HepG2 (cell line): ENCODE results near the gene UVSSA. TPM values are rescaled to one million over a fixed set of nuclear protein-coding genes. Genes with fewer than 3 reads are reported as not detected.

ENCODE experiments used
- BORCS8-MEF2B ChIP-seq: sonication (generic); formaldehyde crosslinking; IDR thresholded peaks from 2 replicates; pipeline ENCODE4 v1.8.0; 2022; ENCODE audit warnings: mild to moderate bottlenecking, missing genetic modification reagents
- ETV6 ChIP-seq: sonication (generic); formaldehyde crosslinking; conservative IDR thresholded peaks from 2 replicates; pipeline ENCODE4 v1.4.0; 2020; ENCODE audit warnings: missing genetic modification reagents
- FOXJ3 ChIP-seq: sonication (generic); formaldehyde crosslinking; IDR thresholded peaks from 2 replicates; pipeline ENCODE4 v1.4.0; 2020; ENCODE audit warnings: missing genetic modification reagents, mild to moderate bottlenecking, borderline replicate concordance
- MAFK ChIP-seq, 2 experiments: IDR thresholded peaks in 1 of 2; conservative IDR thresholded peaks in 1 of 2; 2 replicates each; pipeline ENCODE4 v1.6.1; 2011; ENCODE audit warnings: improper control_type of control experiment in 2 of 2, low read length in 2 of 2
- MTA1 ChIP-seq: sonication (generic); formaldehyde crosslinking; IDR thresholded peaks from 2 replicates; pipeline ENCODE4 v1.4.0; 2020; ENCODE audit warnings: missing genetic modification reagents, mild to moderate bottlenecking, borderline replicate concordance
- RAD21 ChIP-seq: fragments of 450-650 bp; formaldehyde crosslinking; IDR thresholded peaks from 2 replicates; pipeline ENCODE4 v1.5.0; 2020; ENCODE audit warnings: mild to moderate bottlenecking
- RELA ChIP-seq: sonication (generic); formaldehyde crosslinking; IDR thresholded peaks from 2 replicates; pipeline ENCODE4 v1.4.0; 2020; ENCODE audit warnings: missing genetic modification reagents
- SMC3 ChIP-seq: IDR thresholded peaks from 2 replicates; pipeline ENCODE4 v1.6.1; 2011; ENCODE audit warnings: low read length, improper control_type of control experiment
- SP4 ChIP-seq: sonication (generic); formaldehyde crosslinking; IDR thresholded peaks from 2 replicates; pipeline ENCODE4 v1.8.1; 2023; ENCODE audit warnings: mild to moderate bottlenecking, missing genetic modification reagents
- ZMYM3 ChIP-seq: sonication (generic); formaldehyde crosslinking; IDR thresholded peaks from 2 replicates; pipeline ENCODE4 v1.5.1; 2020; ENCODE audit warnings: mild to moderate bottlenecking, missing genetic modification reagents
- ZNF256 ChIP-seq: sonication (generic); formaldehyde crosslinking; conservative IDR thresholded peaks from 2 replicates; pipeline ENCODE4 v1.4.0; 2020; ENCODE audit warnings: missing genetic modification reagents
- ZNF333 ChIP-seq: sonication (generic); formaldehyde crosslinking; IDR thresholded peaks from 2 replicates; pipeline ENCODE4 v1.4.0; 2020; ENCODE audit warnings: mild to moderate bottlenecking, missing genetic modification reagents, borderline replicate concordance
- ZNF335 ChIP-seq: sonication (generic); formaldehyde crosslinking; IDR thresholded peaks from 2 replicates; pipeline ENCODE4 v1.4.0; 2020; ENCODE audit warnings: missing genetic modification reagents
- ZNF776 ChIP-seq: sonication (generic); formaldehyde crosslinking; IDR thresholded peaks from 2 replicates; pipeline ENCODE4 v1.4.0; 2020; ENCODE audit warnings: mild to moderate bottlenecking, missing genetic modification reagents
- ZNF777 ChIP-seq: sonication (generic); formaldehyde crosslinking; IDR thresholded peaks from 2 replicates; pipeline ENCODE4 v1.4.0; 2020; ENCODE audit warnings: missing genetic modification reagents
- ZNF781 ChIP-seq: sonication (generic); formaldehyde crosslinking; IDR thresholded peaks from 2 replicates; pipeline ENCODE4 v1.5.1; 2020; ENCODE audit warnings: borderline replicate concordance, mild to moderate bottlenecking, missing genetic modification reagents; ENCODE audit errors: not compliant biosample characterization
- polyA plus RNA-seq, 8 experiments: library from polyadenylated mRNA; depleted of rRNA in 3 of 8; stranded (reverse) in 7 of 8; unstranded in 1 of 8; fragments of >200 nt; fragmentation: Illumina TruSeq in 4 of 8; extraction: Trizol in 4 of 8; gene quantifications; 2 replicates each; pipeline versions ENCODE4 v1.2.1 to v1.2.3, GENCODE V29; 2011 to 2016; ENCODE audit warnings: low read depth in 4 of 8, missing spikeins in 1 of 8, mixed read lengths in 1 of 8; ENCODE audit not compliant: insufficient read depth in 1 of 8
- total RNA-seq, 5 experiments: library from RNA; depleted of rRNA; stranded (reverse); fragments of >200 nt; fragmentation: Illumina TruSeq; extraction: Trizol; gene quantifications; 2 replicates each; pipeline ENCODE4 v1.2.3, GENCODE V29; 2016; ENCODE audit warnings: low read depth in 1 of 5
- TF ChIP-seq, protein P1 (sequence below): sonication (generic); formaldehyde crosslinking; IDR thresholded peaks from 2 replicates; pipeline ENCODE4 v1.5.1; 2020; ENCODE audit warnings: missing genetic modification reagents, mild to moderate bottlenecking, borderline replicate concordance
- TF ChIP-seq, protein P2 (sequence below): IDR thresholded peaks from 2 replicates; pipeline ENCODE4 v1.6.1; 2018; ENCODE audit warnings: missing genetic modification reagents
- TF ChIP-seq, protein P3 (sequence below): sonication (generic); formaldehyde crosslinking; IDR thresholded peaks from 2 replicates; pipeline ENCODE4 v1.5.1; 2020; ENCODE audit warnings: mild to moderate bottlenecking, missing genetic modification reagents, moderate library complexity
- TF ChIP-seq, protein P4 (sequence below): sonication (generic); formaldehyde crosslinking; IDR thresholded peaks from 2 replicates; pipeline ENCODE4 v1.5.0; 2020; ENCODE audit warnings: mild to moderate bottlenecking, missing genetic modification reagents

Gene UVSSA
- total and polyA plus RNA-seq, 2 of the 13 experiments (the other 11 are each of a cell fraction or from before 2014, with no cell fraction given), result 4.6 to 8.4 TPM

DNA sequence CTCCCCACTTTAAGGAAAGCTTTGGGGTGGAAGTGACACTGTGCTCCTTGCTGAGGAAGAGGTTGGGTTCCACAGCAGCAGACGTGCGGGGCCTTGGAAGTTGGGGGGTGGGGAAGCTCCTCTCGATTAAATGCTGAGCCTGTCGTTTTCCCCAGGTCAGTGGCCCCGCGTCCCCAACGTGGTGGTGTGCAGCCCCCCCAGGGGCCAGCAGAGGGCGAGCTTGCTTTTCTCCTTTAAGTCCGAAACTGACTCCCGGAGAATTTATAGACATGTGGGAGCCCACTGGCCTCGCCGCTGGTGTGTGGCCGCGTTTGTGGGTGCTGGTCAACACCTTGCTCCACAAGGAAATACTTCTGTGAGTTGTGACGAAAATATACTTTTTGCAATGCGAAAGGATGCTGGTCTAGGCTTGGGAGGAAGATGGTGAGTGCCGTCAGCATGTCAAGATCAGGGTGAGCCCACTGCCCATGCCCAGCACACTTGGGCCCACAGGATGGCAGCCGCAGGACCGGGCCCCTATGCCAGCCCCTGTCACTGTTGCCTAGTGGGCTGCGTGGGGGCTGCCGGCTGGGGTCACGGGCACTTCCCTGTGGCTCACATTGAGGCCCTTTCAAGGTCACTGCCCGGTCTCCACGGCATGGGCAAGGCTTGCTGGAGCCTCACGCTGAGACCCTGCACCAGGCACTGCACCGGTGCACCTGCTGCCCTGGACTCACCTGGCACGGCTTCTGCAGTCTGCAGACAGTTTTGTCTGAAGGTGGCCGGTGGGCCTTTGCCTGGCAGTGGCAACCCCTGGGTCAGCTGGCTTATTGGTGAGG lies 9.4 kb downstream of the UVSSA start (continued):
- TF ChIP-seq, protein P1, sequence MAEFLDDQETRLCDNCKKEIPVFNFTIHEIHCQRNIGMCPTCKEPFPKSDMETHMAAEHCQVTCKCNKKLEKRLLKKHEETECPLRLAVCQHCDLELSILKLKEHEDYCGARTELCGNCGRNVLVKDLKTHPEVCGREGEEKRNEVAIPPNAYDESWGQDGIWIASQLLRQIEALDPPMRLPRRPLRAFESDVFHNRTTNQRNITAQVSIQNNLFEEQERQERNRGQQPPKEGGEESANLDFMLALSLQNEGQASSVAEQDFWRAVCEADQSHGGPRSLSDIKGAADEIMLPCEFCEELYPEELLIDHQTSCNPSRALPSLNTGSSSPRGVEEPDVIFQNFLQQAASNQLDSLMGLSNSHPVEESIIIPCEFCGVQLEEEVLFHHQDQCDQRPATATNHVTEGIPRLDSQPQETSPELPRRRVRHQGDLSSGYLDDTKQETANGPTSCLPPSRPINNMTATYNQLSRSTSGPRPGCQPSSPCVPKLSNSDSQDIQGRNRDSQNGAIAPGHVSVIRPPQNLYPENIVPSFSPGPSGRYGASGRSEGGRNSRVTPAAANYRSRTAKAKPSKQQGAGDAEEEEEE (CRISPR knock-in tag), result no peak
- no peak for TF ChIP-seq ZNF776 (CRISPR knock-in tag)
- TF ChIP-seq ZNF256 (CRISPR knock-in tag), result no peak
- TF ChIP-seq ZNF333 (CRISPR knock-in tag), result no peak
- no peak for TF ChIP-seq RELA (CRISPR knock-in tag)
- no peak for TF ChIP-seq ETV6 (CRISPR knock-in tag)
- no peak for TF ChIP-seq FOXJ3 (CRISPR knock-in tag)
- TF ChIP-seq, protein P2, sequence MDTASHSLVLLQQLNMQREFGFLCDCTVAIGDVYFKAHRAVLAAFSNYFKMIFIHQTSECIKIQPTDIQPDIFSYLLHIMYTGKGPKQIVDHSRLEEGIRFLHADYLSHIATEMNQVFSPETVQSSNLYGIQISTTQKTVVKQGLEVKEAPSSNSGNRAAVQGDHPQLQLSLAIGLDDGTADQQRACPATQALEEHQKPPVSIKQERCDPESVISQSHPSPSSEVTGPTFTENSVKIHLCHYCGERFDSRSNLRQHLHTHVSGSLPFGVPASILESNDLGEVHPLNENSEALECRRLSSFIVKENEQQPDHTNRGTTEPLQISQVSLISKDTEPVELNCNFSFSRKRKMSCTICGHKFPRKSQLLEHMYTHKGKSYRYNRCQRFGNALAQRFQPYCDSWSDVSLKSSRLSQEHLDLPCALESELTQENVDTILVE (CRISPR knock-in tag), result no peak
- TF ChIP-seq, protein P3, sequence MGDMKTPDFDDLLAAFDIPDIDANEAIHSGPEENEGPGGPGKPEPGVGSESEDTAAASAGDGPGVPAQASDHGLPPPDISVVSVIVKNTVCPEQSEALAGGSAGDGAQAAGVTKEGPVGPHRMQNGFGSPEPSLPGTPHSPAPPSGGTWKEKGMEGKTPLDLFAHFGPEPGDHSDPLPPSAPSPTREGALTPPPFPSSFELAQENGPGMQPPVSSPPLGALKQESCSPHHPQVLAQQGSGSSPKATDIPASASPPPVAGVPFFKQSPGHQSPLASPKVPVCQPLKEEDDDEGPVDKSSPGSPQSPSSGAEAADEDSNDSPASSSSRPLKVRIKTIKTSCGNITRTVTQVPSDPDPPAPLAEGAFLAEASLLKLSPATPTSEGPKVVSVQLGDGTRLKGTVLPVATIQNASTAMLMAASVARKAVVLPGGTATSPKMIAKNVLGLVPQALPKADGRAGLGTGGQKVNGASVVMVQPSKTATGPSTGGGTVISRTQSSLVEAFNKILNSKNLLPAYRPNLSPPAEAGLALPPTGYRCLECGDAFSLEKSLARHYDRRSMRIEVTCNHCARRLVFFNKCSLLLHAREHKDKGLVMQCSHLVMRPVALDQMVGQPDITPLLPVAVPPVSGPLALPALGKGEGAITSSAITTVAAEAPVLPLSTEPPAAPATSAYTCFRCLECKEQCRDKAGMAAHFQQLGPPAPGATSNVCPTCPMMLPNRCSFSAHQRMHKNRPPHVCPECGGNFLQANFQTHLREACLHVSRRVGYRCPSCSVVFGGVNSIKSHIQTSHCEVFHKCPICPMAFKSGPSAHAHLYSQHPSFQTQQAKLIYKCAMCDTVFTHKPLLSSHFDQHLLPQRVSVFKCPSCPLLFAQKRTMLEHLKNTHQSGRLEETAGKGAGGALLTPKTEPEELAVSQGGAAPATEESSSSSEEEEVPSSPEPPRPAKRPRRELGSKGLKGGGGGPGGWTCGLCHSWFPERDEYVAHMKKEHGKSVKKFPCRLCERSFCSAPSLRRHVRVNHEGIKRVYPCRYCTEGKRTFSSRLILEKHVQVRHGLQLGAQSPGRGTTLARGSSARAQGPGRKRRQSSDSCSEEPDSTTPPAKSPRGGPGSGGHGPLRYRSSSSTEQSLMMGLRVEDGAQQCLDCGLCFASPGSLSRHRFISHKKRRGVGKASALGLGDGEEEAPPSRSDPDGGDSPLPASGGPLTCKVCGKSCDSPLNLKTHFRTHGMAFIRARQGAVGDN (CRISPR knock-in tag), result 0 out of 2 replicates have a peak, but pooled peaks have one; percentile 14
- no peak for TF ChIP-seq ZNF777 (CRISPR knock-in tag)
- no peak for TF ChIP-seq ZNF335
- TF ChIP-seq ZNF781 (CRISPR knock-in tag), result no peak
- TF ChIP-seq, protein P4, sequence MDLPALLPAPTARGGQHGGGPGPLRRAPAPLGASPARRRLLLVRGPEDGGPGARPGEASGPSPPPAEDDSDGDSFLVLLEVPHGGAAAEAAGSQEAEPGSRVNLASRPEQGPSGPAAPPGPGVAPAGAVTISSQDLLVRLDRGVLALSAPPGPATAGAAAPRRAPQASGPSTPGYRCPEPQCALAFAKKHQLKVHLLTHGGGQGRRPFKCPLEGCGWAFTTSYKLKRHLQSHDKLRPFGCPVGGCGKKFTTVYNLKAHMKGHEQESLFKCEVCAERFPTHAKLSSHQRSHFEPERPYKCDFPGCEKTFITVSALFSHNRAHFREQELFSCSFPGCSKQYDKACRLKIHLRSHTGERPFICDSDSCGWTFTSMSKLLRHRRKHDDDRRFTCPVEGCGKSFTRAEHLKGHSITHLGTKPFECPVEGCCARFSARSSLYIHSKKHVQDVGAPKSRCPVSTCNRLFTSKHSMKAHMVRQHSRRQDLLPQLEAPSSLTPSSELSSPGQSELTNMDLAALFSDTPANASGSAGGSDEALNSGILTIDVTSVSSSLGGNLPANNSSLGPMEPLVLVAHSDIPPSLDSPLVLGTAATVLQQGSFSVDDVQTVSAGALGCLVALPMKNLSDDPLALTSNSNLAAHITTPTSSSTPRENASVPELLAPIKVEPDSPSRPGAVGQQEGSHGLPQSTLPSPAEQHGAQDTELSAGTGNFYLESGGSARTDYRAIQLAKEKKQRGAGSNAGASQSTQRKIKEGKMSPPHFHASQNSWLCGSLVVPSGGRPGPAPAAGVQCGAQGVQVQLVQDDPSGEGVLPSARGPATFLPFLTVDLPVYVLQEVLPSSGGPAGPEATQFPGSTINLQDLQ (CRISPR knock-in tag), result no peak
- TF ChIP-seq ZMYM3 (CRISPR knock-in tag), result no peak
- 0 out of 2 replicates have a peak, but pooled peaks have one; percentile 22 for TF ChIP-seq SMC3
- no peak for TF ChIP-seq SP4 (CRISPR knock-in tag)
- no peak for TF ChIP-seq MTA1 (CRISPR knock-in tag)
- peak; percentile 45 to 67; a peak in 3 of 4 replicates for TF ChIP-seq MAFK (conservative IDR thresholded peaks at IDR 0.05 in 1 of 2, IDR thresholded peaks at IDR 0.05 in 1 of 2; ENCODE audit: low read length in 2 of 2)
- no peak for TF ChIP-seq BORCS8-MEF2B (CRISPR knock-in tag)
- peak; percentile 57 for TF ChIP-seq RAD21 (CRISPR knock-in tag)
